ENCODE measurements around the gene TANGO2.

TANGO2 gene

GRCh38 chr22:20036535-20037392, 15.9 kb downstream of the TANGO2 start:
- TF ChIP-seq YY1 (IDR thresholded peaks at IDR 0.05; ENCODE audit: low read depth) (no peak), CREB1 (IDR thresholded peaks at IDR 0.05; ENCODE audit: low read depth) (no peak), REST (IDR thresholded peaks at IDR 0.05; ENCODE audit: low read depth) (no peak), MAX (IDR thresholded peaks at IDR 0.05) (no peak), TEAD4 (IDR thresholded peaks at IDR 0.05) (no peak), USF1 (IDR thresholded peaks at IDR 0.05) (no peak), FOXM1 (IDR thresholded peaks at IDR 0.05; ENCODE audit: borderline replicate concordance, low read depth) (no peak), RAD21 (IDR thresholded peaks at IDR 0.05; ENCODE audit: low read depth) (no peak), NFIC (IDR thresholded peaks at IDR 0.05) (no peak), EGR1 (IDR thresholded peaks at IDR 0.05) (no peak), EP300 (IDR thresholded peaks at IDR 0.05; ENCODE audit: borderline replicate concordance) (no peak), TAF1 (IDR thresholded peaks at IDR 0.05; ENCODE audit: low read depth) (no peak), CEBPB (IDR thresholded peaks at IDR 0.05) (no peak), TCF12 (IDR thresholded peaks at IDR 0.05; ENCODE audit: low read depth) (no peak), ZBTB7A (IDR thresholded peaks at IDR 0.05; ENCODE audit: low read depth) (no peak)

GRCh38 chr22:20037419-20037818, 16.5 kb downstream of the TANGO2 start:
- no peak for TF ChIP-seq REST (IDR thresholded peaks at IDR 0.05; ENCODE audit: low read depth)
- TF ChIP-seq EP300 (IDR thresholded peaks at IDR 0.05; ENCODE audit: borderline replicate concordance): no peak
- TF ChIP-seq TCF12 (IDR thresholded peaks at IDR 0.05; ENCODE audit: low read depth): no peak
- TF ChIP-seq CREB1 (IDR thresholded peaks at IDR 0.05; ENCODE audit: low read depth): no peak
- TF ChIP-seq YY1 (IDR thresholded peaks at IDR 0.05; ENCODE audit: low read depth): no peak
- no peak for TF ChIP-seq EGR1 (IDR thresholded peaks at IDR 0.05)
- no peak for TF ChIP-seq ZBTB7A (IDR thresholded peaks at IDR 0.05; ENCODE audit: low read depth)
- TF ChIP-seq RAD21 (IDR thresholded peaks at IDR 0.05; ENCODE audit: low read depth): no peak
- no peak for TF ChIP-seq TAF1 (IDR thresholded peaks at IDR 0.05; ENCODE audit: low read depth)
- no peak for TF ChIP-seq FOXM1 (IDR thresholded peaks at IDR 0.05; ENCODE audit: borderline replicate concordance, low read depth)

GRCh38 chr22:20038574-20038973, 17.7 kb downstream of the TANGO2 start:
- TF ChIP-seq YY1 (IDR thresholded peaks at IDR 0.05; ENCODE audit: low read depth) (no peak), MAX (IDR thresholded peaks at IDR 0.05) (no peak), EP300 (IDR thresholded peaks at IDR 0.05; ENCODE audit: borderline replicate concordance) (no peak), RAD21 (IDR thresholded peaks at IDR 0.05; ENCODE audit: low read depth) (no peak), FOXM1 (IDR thresholded peaks at IDR 0.05; ENCODE audit: borderline replicate concordance, low read depth) (no peak), TEAD4 (IDR thresholded peaks at IDR 0.05) (no peak), USF1 (IDR thresholded peaks at IDR 0.05) (no peak), CEBPB (IDR thresholded peaks at IDR 0.05) (no peak), TCF12 (IDR thresholded peaks at IDR 0.05; ENCODE audit: low read depth) (no peak)

GRCh38 chr22:20039683-20040325, 18.9 kb downstream of the TANGO2 start:
- no peak for TF ChIP-seq FOXM1 (IDR thresholded peaks at IDR 0.05; ENCODE audit: borderline replicate concordance, low read depth)
- TF ChIP-seq CEBPB (IDR thresholded peaks at IDR 0.05): no peak
- TF ChIP-seq NFIC (IDR thresholded peaks at IDR 0.05): no peak
- TF ChIP-seq EP300 (IDR thresholded peaks at IDR 0.05; ENCODE audit: borderline replicate concordance): no peak

GRCh38 chr22:20040327-20041200, 19.7 kb downstream of the TANGO2 start:
- TF ChIP-seq TEAD4 (IDR thresholded peaks at IDR 0.05) (no peak), ZBTB7A (IDR thresholded peaks at IDR 0.05; ENCODE audit: low read depth) (no peak), CREB1 (IDR thresholded peaks at IDR 0.05; ENCODE audit: low read depth) (no peak), YY1 (IDR thresholded peaks at IDR 0.05; ENCODE audit: low read depth) (no peak), MAX (IDR thresholded peaks at IDR 0.05) (no peak), RAD21 (IDR thresholded peaks at IDR 0.05; ENCODE audit: low read depth) (no peak), EP300 (IDR thresholded peaks at IDR 0.05; ENCODE audit: borderline replicate concordance) (no peak), EGR1 (IDR thresholded peaks at IDR 0.05) (no peak), TAF1 (IDR thresholded peaks at IDR 0.05; ENCODE audit: low read depth) (no peak), NFIC (IDR thresholded peaks at IDR 0.05) (no peak), CEBPB (IDR thresholded peaks at IDR 0.05) (no peak), FOXM1 (IDR thresholded peaks at IDR 0.05; ENCODE audit: borderline replicate concordance, low read depth) (no peak)
